Measurements from ENCODE around the gene GGCT.
"Not testable (repeated sequence)": the region's sequence is repeated elsewhere in the genome, so short reads cannot be mapped to it uniquely, and the experiment has no call there.

The GGCT gene

DNA sequence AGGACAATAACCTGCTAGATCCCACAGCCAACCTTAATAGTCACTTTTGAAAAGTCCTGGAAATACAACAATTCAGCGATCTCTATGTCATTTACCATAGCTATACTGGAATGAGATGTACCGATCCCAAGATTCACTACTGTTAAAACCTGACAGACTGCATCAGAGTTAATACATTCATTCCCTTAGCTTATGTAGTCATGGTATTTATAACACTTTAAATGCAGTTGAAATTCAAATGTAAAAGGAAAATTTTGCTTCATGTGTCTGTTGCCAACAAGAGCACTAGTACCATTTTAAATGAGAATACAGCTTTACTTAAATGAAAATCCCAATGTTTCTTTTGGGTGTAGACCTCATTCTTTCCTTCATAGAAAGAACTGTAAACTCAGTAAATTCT, 11.1 kb upstream of the GGCT start:
- no peak for DNase-seq (ENCODE audit: low spot score)

GRCh38 chr7:30514776-30515175, 10.1 kb upstream of the GGCT start:
- DNase-seq (ENCODE audit: low spot score) = no peak

DNA sequence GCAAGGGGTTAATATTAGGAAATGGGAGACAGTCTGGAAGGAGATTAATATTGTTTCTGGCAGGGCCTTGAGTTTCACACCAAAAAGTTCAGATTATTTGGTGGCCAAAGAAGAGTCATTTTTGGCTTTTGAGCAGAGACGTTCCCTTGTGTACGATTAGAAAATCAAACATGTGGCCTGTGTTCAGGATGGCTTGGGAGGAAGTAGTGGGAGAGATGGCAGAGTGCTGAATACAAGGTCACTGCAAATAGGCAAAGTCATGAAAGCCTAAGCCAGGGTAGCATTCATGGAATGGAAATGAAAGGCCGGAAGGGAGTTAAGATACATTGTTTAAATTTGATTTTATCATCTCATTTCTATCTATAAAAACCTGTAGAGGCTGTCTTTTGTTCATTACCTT, 9.5 kb upstream of the GGCT start:
- no peak for DNase-seq (ENCODE audit: low spot score)

GRCh38 chr7:30513762-30514161, 9.1 kb upstream of the GGCT start:
- no peak for DNase-seq (ENCODE audit: low spot score)

GRCh38 chr7:30511973-30512662, 7.5 kb upstream of the GGCT start:
- peak; percentile 15 for DNase-seq (ENCODE audit: low spot score)

- DNase-seq (ENCODE audit: low spot score) = no peak
These were observed 6.9 kb upstream of the GGCT start for GRCh38 chr7:30511494-30511893.

DNA sequence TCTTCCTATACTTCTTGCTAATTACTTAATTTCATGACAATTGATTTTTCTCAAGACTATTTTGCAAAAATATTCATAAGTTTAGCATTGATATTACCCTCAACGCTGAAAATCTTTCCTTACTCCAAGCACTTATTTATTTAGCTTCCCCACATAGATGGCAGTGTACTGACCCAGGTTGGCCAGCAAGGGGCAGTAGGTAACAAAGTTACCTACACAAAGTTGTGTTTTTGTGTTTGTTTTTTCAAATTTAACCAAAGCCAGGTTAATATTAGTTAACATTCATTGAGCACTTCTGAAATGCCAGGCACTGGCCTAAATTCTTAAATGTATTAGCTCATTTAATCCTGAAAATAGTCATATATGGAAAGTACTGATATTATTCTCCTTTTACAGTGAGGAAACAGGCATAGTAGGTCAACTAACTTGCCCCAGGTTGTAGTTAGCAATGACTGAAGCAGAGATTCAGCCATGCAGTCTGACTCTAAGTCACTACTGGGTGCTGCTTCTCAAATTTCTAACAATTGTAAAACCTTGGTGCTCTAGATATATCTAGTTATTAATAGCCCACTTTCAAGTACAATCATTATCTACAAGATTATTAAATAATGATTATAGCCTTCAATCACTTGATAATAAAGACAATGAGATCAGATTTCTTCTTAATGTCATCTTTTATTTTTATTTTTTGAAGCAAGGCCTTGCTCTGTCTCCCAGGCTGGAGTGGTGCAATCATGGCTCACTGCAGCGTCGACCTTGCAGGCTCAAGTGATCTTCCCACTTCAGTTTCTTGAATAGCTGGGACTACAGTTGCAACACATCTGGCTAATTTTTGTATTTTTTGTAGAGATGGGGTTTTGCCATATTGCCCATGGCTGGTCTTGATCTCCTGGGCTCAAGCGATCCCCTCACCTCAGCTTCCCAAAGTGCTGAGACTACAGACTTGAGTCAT, 5.8 kb upstream of the GGCT start:
- peak; percentile 57 for DNase-seq (ENCODE audit: low spot score)

GRCh38 chr7:30509171-30509857, 4.7 kb upstream of the GGCT start:
- DNase-seq (ENCODE audit: low spot score) = not testable (repeated sequence)

- not testable (repeated sequence) for DNase-seq (ENCODE audit: low spot score)
These were observed 2.8 kb upstream of the GGCT start for GRCh38 chr7:30507346-30507900.

GRCh38 chr7:30505174-30505697, 607 bp upstream of the GGCT start:
- no peak for DNase-seq (ENCODE audit: low spot score)

- no peak for DNase-seq (ENCODE audit: low spot score)
These were observed 1.1 kb downstream of the GGCT start for GRCh38 chr7:30503274-30504212.

- no peak for DNase-seq (ENCODE audit: low spot score)
These were observed 2.0 kb downstream of the GGCT start for GRCh38 chr7:30502470-30503251.

DNA sequence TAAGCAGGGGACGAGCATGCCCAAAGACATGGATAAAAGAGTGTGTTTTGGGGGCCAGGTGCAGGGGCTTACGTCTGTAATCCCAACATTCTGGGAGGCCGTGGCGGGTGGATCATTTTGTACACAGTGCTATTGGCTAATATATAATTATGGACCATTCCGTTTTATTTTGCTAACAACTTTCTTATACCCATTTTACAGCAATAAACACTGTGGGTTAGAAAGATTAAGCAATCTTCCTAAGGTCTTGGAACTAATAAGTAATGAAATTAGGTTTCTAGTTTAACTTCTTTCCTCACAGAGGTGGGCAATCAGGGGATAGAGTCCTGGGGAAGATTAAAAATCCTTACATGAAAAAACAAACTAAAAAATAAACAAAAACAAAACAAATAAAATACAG, 3.4 kb downstream of the GGCT start:
- no peak for DNase-seq (ENCODE audit: low spot score)

DNA sequence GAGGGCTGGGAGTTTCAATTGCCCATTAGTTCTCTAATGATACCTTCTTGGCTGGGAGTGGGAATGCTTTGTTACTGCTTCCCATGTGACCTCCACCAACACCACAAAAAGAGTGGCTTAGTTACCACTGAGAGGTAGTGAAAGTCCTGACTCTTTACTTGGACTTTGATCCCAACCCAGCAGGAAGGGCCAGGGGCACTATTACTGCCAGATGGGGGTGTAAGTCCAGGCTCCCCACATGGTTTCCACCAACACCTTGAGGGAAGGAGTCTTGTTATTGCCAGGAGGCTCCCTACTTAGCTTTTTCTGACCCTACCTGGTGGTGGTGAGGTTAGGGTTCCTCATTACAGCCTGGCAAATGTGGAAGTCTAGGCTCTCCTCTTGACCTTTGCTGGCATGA, 11.4 kb downstream of the GGCT start:
- no peak for DNase-seq (ENCODE audit: low spot score)

- no peak for DNase-seq (ENCODE audit: low spot score)
These were observed 13.2 kb downstream of the GGCT start for GRCh38 chr7:30491417-30491816.

DNA sequence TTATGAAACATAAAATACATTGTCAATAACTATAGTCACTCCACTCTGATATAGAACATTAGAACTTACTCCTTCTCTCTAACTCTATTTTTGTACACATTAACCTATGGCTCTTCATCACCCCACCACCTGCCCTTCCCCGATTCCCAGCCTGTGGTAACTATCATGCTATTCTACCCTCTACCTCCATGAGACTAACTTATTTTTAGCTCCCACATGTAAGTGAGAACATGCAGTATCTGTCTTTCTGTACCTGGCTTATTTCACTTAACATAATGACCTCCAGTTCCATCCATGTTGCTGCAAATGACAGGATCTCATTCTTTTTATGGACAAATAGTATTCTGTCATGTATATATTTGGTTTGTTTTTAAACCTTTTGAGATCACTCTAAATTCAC, 17.3 kb downstream of the GGCT start:
- no peak for DNase-seq (ENCODE audit: low spot score)

GRCh38 chr7:30485667-30486066, 19.0 kb downstream of the GGCT start:
- DNase-seq (ENCODE audit: low spot score) = no peak

DNA sequence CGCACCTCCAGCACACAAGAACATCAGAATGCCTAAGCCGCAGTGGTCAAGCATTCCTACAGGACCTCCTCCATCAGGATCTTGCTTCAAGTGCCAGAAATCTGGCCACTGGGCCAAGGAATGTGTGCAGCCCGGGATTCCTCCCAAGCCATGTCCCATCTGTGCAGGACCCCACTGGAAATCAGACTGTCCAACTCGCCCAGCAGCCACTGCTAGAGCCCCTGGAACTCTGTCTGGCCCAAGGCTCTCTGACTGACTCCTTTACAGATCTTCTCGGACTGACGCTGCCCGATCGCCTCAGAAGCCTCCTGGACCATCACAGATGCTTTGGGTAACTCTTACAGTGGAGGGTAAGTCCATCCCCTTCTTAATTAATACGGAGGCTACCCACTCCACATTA, 23.2 kb downstream of the GGCT start:
- not testable (repeated sequence) for DNase-seq (ENCODE audit: low spot score)

DNA sequence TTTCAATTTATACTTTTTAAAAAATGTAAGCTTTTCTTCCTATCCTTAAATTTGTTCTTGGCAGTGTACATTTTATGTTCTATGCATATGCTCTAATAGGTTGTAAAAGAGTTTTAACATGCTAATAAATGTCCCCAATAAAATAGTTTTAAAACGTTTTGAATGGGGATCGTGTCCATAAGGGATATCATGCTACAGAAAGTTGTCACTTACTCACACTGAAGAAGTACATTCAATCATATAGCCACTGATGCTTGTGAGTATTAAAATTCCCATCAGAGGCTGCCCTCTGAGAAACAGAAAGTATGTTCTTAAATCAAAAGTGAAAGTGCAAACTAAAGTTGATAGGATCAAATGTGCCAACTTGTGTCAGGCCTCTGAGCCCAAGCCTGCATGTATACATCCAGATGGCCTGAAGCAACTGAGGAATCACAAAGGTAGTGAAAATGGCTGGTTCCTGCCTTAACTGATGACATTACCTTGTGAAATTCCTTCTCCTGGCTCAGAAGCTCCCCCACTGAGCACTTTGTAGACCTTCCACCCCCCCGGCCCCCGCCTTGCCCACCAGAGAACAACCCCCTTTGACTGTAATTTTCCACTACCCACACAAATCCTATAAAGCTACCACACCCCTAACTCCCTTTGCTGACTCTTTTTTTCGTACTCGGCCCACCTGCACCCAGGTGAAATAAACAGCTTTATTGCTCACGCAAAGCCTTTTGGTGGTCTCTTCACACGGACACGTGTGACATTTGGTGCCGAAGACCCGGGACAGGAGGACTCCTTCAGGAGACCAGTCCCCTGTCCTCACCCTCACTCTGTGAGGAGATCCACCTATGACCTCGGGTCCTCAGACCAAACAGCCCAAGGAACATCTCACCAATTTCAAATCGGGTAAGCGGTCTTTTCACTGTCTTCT, 25.2 kb downstream of the GGCT start:
- DNase-seq (ENCODE audit: low spot score) = peak; percentile 75

Measured in SW480 (cell line).